ENCODE data around the gene RPA1. TPM values are rescaled to one million over a fixed set of nuclear protein-coding genes. Genes with fewer than 3 reads are reported as not detected.
"Not testable (repeated sequence)": the region's sequence is repeated elsewhere in the genome, so short reads cannot be mapped to it uniquely, and the experiment has no call there.

RPA1 gene
- polyA plus RNA-seq, 1 donor from 2014 or later = 8.4 TPM

DNA sequence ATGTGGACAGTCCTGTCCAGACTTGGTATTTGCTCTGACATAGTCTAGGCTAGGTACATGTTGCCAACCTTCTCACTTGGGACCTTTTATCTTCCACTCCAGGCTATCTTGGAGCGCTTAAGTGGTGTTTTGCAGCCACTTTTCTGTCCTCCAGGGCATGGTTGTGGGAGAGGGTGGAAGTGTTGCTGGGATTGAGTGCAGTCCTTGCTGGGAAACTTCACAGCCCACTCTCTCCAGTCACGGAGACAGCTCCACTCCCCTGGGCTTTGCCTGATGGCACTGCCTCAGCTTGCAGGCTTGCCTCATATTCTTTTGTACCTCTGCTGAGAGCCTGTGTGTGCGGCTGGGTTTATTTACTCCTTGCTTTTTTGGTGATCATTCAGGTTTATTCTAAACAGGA is 17.4 kb downstream of the RPA1 start:
- Histone ChIP-seq H3K9me2 (ENCODE audit: insufficient read depth, low read length) (no peaks in the 10 kb centered on the region), H4K20me1 (ENCODE audit: insufficient read depth) (no peaks in the 10 kb centered on the region), H3K36me3 (ENCODE audit: insufficient read depth, low read length) (no peaks in the 10 kb centered on the region), H3K9me3 (ENCODE audit: low read length) (no peaks in the 10 kb centered on the region), H3K4me2 (ENCODE audit: low read length) (no peak overlapping the region), H2AFZ (ENCODE audit: low read depth, low read length) (no peak overlapping the region), H3F3A (ENCODE audit: insufficient read depth, low read length, poor library complexity, severe bottlenecking) (no peaks in the 10 kb centered on the region), H3K27me3 (ENCODE audit: insufficient read depth, low read depth, low read length) (no peaks in the 10 kb centered on the region), H3K4me3 (ENCODE audit: low read length) (no peak overlapping the region), H3K9ac (ENCODE audit: low read length) (no peak overlapping the region), H3K27ac (ENCODE audit: low read length) (no peak overlapping the region), H3K79me2 (replicated peaks; ENCODE audit: insufficient read depth, low read length) (no peaks in the 10 kb centered on the region)
- TF ChIP-seq SMC3 (conservative IDR thresholded peaks at IDR 0.05; ENCODE audit: poor library complexity) = no peak
- TF ChIP-seq MXI1 (conservative IDR thresholded peaks at IDR 0.05; ENCODE audit: poor library complexity, severe bottlenecking) = no peak
- TF ChIP-seq RAD21 (conservative IDR thresholded peaks at IDR 0.05) = no peak
- TF ChIP-seq POLR2AphosphoS5 (IDR thresholded peaks at IDR 0.05) = no peak
- no peak for TF ChIP-seq CTCF (IDR thresholded peaks at IDR 0.05; ENCODE audit: poor library complexity, severe bottlenecking)
- TF ChIP-seq EP300 (conservative IDR thresholded peaks at IDR 0.05; ENCODE audit: poor library complexity, severe bottlenecking) = no peak

GRCh38 chr17:1852327-1852726 is 22.5 kb downstream of the RPA1 start:
- Histone ChIP-seq H3K79me2 (replicated peaks; ENCODE audit: insufficient read depth, low read length) (no peaks in the 10 kb centered on the region), H3K9me3 (ENCODE audit: low read length) (no peaks in the 10 kb centered on the region), H3K36me3 (ENCODE audit: insufficient read depth, low read length) (no peaks in the 10 kb centered on the region)

GRCh38 chr17:1853698-1854097 is 23.9 kb downstream of the RPA1 start:
- Histone ChIP-seq H3F3A (ENCODE audit: insufficient read depth, low read length, poor library complexity, severe bottlenecking) (no peaks in the 10 kb centered on the region), H3K4me3 (ENCODE audit: low read length) (no peak overlapping the region), H3K4me2 (ENCODE audit: low read length) (no peak overlapping the region), H3K79me2 (replicated peaks; ENCODE audit: insufficient read depth, low read length) (no peaks in the 10 kb centered on the region), H3K9ac (ENCODE audit: low read length) (no peak overlapping the region), H4K20me1 (ENCODE audit: insufficient read depth) (no peaks in the 10 kb centered on the region), H3K27ac (ENCODE audit: low read length) (no peak overlapping the region), H3K9me3 (ENCODE audit: low read length) (no peaks in the 10 kb centered on the region), H3K27me3 (ENCODE audit: insufficient read depth, low read depth, low read length) (no peaks in the 10 kb centered on the region), H3K36me3 (ENCODE audit: insufficient read depth, low read length) (no peaks in the 10 kb centered on the region), H3K9me2 (ENCODE audit: insufficient read depth, low read length) (no peaks in the 10 kb centered on the region), H2AFZ (ENCODE audit: low read depth, low read length) (no peak overlapping the region)
- no peak for TF ChIP-seq CTCF (IDR thresholded peaks at IDR 0.05; ENCODE audit: poor library complexity, severe bottlenecking)
- TF ChIP-seq EP300 (conservative IDR thresholded peaks at IDR 0.05; ENCODE audit: poor library complexity, severe bottlenecking) = no peak
- TF ChIP-seq RAD21 (conservative IDR thresholded peaks at IDR 0.05) = no peak
- TF ChIP-seq POLR2AphosphoS5 (IDR thresholded peaks at IDR 0.05) = no peak
- no peak for TF ChIP-seq TAF1 (IDR thresholded peaks at IDR 0.05; ENCODE audit: low read depth)
- TF ChIP-seq EZH2 (IDR thresholded peaks at IDR 0.05; ENCODE audit: borderline replicate concordance, insufficient read depth, low read length, poor library complexity, severe bottlenecking) = no peak
- TF ChIP-seq, protein P1, sequence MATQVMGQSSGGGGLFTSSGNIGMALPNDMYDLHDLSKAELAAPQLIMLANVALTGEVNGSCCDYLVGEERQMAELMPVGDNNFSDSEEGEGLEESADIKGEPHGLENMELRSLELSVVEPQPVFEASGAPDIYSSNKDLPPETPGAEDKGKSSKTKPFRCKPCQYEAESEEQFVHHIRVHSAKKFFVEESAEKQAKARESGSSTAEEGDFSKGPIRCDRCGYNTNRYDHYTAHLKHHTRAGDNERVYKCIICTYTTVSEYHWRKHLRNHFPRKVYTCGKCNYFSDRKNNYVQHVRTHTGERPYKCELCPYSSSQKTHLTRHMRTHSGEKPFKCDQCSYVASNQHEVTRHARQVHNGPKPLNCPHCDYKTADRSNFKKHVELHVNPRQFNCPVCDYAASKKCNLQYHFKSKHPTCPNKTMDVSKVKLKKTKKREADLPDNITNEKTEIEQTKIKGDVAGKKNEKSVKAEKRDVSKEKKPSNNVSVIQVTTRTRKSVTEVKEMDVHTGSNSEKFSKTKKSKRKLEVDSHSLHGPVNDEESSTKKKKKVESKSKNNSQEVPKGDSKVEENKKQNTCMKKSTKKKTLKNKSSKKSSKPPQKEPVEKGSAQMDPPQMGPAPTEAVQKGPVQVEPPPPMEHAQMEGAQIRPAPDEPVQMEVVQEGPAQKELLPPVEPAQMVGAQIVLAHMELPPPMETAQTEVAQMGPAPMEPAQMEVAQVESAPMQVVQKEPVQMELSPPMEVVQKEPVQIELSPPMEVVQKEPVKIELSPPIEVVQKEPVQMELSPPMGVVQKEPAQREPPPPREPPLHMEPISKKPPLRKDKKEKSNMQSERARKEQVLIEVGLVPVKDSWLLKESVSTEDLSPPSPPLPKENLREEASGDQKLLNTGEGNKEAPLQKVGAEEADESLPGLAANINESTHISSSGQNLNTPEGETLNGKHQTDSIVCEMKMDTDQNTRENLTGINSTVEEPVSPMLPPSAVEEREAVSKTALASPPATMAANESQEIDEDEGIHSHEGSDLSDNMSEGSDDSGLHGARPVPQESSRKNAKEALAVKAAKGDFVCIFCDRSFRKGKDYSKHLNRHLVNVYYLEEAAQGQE (IDR thresholded peaks at IDR 0.05; ENCODE audit: borderline replicate concordance) = no peak
- no peak for TF ChIP-seq SMC3 (conservative IDR thresholded peaks at IDR 0.05; ENCODE audit: poor library complexity)

More at GRCh38 chr17:1852327-1852726, 22.5 kb downstream of the RPA1 start:
- H3K27ac ChIP-seq (ENCODE audit: low read length) = no peak overlapping the region
- no peak overlapping the region for H3K9ac ChIP-seq (ENCODE audit: low read length)
- H3K4me3 ChIP-seq (ENCODE audit: low read length) = no peak overlapping the region
- H3K4me2 ChIP-seq (ENCODE audit: low read length) = no peak overlapping the region
- H3K27me3 ChIP-seq (ENCODE audit: insufficient read depth, low read depth, low read length) = no peaks in the 10 kb centered on the region
- no peak overlapping the region for H2AFZ ChIP-seq (ENCODE audit: low read depth, low read length)
- no peaks in the 10 kb centered on the region for H3K9me2 ChIP-seq (ENCODE audit: insufficient read depth, low read length)
- no peaks in the 10 kb centered on the region for H4K20me1 ChIP-seq (ENCODE audit: insufficient read depth)
- TF ChIP-seq POLR2AphosphoS5 (IDR thresholded peaks at IDR 0.05) (no peak), RAD21 (conservative IDR thresholded peaks at IDR 0.05) (no peak), EP300 (conservative IDR thresholded peaks at IDR 0.05; ENCODE audit: poor library complexity, severe bottlenecking) (no peak), SMC3 (conservative IDR thresholded peaks at IDR 0.05; ENCODE audit: poor library complexity) (no peak), TAF1 (IDR thresholded peaks at IDR 0.05; ENCODE audit: low read depth) (no peak), MXI1 (conservative IDR thresholded peaks at IDR 0.05; ENCODE audit: poor library complexity, severe bottlenecking) (no peak)
- H3F3A ChIP-seq (ENCODE audit: insufficient read depth, low read length, poor library complexity, severe bottlenecking) = no peaks in the 10 kb centered on the region

DNA sequence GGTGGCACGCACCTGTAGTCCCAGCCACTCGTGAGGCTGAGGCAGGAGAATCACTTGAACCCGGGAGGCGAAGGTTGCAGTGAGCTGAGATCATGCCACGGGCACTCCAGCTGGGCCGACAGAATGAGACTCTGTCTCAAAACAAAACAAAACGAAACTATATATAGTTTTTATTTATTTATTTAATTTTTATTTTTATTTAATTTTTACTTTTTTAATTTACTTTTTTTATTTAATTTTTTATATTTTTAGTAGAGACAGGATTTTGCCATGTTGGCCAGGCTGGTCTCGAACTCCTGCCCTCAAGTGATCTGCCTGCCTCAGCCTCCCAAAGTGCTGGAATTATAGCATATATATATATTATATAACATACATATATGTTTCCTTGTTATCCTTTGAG is 26.7 kb downstream of the RPA1 start:
- H3K27ac ChIP-seq (ENCODE audit: low read length); H3K79me2 ChIP-seq (replicated peaks; ENCODE audit: insufficient read depth, low read length); H4K20me1 ChIP-seq (ENCODE audit: insufficient read depth); H2AFZ ChIP-seq (ENCODE audit: low read depth, low read length); H3K4me3 ChIP-seq (ENCODE audit: low read length); H3K9me3 ChIP-seq (ENCODE audit: low read length); H3K9me2 ChIP-seq (ENCODE audit: insufficient read depth, low read length); H3K36me3 ChIP-seq (ENCODE audit: insufficient read depth, low read length); H3K9ac ChIP-seq (ENCODE audit: low read length); H3K27me3 ChIP-seq (ENCODE audit: insufficient read depth, low read depth, low read length); H3F3A ChIP-seq (ENCODE audit: insufficient read depth, low read length, poor library complexity, severe bottlenecking); H3K4me2 ChIP-seq (ENCODE audit: low read length): not testable (repeated sequence)

All from neural cell (in vitro differentiated cells).